Non-pigmented ciliary epithelial cell (primary cell): ENCODE measurements around the gene PACRG.

Source experiments
- DNase-seq: peaks from one replicate; pipeline ENCODE4 v3.0.0-alpha.2; 2010; ENCODE audit warnings: low read depth

PACRG gene

GRCh38 chr6:162710419-162710818, 17.4 kb upstream of the PACRG start:
- DNase-seq, result no peak

GRCh38 chr6:162710936-162711335, 16.8 kb upstream of the PACRG start:
- DNase-seq, result no peak

- no peak for DNase-seq
Observed at GRCh38 chr6:162711376-162711775, 16.4 kb upstream of the PACRG start.

GRCh38 chr6:162712694-162713093, 15.1 kb upstream of the PACRG start:
- DNase-seq, result no peak

DNA sequence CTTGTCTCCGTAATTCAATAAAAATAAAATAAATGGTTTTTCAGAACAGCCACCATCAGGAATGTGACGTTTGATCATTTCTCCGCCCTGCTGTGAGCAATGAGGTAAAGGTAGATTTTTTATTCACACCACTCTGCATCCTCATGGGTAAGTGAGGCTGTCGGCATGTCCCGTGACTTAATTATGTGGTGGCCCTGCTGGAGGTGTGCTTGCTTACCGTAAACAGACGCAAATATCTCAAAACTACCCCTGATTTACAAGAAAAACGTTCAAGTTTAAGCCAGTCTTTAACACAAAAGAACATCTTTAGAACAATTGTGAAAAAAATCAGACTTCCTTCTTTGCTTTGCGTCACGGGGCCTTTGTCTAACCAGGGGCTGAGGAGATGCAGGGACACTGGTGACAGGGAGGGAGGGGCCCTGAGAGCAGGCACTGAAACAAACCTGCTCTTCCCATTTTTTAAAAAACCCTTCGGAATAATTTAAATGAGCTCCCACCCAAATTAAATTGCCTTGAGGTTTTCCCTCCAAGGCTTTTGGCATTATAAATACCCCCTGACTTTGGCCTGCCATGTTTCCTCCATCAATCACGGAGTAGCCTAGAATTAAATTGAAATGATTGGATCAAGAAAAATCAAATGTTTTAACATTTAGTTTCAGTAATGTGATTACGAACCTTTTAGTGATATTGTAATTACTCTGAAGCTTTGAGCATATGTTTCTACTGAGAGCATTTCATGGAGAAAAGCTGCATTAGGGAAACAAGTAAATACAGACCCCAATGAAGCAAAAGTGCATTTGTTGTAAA, 13.6 kb upstream of the PACRG start:
- DNase-seq, result no peak

DNA sequence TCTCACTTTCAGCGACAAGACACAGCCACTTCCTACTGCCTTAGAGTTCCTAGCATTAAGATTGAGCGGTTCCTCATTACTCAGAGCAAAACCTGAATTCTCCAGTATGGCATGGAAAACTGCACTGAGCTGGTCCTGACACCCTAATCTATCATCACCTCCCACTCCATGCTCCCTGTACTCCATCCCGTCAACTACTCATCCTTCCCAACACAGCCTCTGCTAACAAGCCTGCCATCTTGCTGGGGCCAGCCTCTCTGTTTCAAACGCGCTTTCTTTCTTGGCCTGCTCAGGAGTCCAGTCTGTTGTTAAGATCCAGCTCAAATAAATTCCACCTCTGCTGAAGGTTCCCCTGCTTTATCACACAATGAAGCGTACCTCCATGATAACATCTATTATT, 12.2 kb upstream of the PACRG start:
- no peak for DNase-seq

DNA sequence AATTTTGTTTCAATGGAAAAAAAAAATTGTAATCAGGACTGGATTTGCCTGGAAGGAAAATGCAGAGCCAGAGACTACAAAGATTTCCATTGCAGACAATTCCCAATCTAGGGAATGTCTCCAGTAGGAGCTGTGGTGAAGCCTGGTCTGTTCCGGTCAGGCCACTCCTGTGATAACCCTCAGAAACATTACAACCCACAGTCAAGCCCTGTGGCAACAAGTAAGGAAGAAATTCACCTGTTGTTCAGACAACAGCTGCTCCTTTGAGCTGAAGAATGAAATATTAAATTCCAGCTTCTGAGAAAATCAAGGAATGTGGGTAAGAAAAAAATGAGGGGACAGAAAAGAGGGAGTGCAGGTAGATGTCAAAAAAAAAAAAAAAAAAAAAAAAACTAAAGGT, 8.2 kb upstream of the PACRG start:
- DNase-seq, result no peak

- DNase-seq, result no peak
Observed at GRCh38 chr6:162721404-162721687, 6.4 kb upstream of the PACRG start.

DNA sequence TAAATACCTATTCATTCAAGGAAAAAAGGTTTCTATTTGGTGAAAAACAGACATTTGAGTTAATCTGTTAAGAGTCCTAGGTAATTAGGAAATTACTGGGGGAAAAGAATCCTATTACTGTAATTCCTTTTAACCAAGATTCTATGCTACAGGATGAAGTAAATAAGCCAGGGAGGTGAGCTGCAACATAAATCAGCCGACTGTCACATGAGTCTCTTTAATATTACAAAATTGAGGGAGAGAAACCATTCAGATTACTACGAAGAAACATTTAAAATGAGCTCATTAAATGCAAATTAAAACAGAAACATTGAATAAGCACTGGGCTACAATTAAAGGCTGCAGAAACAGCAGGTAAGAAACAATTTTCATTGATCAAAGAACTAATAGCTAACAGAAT, 5.5 kb upstream of the PACRG start:
- no peak for DNase-seq

- DNase-seq, result no peak
Observed at GRCh38 chr6:162722633-162723032, 5.1 kb upstream of the PACRG start.

DNA sequence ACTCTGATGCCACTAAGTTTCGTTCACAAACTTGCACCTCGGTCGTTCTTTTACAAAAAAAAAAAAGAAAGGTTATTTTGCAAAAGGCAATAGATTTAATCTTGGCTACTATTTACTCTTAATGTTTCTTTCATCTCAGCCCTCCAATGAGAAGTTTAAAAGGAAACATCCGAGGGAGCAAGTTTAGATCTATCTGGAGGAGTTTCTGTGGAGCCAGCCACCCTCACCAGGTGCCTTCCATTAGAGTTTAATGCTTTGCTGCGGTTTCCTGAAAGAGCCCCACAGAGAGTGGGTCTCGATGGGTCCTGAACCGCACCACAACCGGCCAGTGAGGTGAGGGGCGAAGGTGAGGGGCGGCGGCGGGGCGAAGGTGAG, 840 bp upstream of the PACRG start:
- DNase-seq, result no peak

DNA sequence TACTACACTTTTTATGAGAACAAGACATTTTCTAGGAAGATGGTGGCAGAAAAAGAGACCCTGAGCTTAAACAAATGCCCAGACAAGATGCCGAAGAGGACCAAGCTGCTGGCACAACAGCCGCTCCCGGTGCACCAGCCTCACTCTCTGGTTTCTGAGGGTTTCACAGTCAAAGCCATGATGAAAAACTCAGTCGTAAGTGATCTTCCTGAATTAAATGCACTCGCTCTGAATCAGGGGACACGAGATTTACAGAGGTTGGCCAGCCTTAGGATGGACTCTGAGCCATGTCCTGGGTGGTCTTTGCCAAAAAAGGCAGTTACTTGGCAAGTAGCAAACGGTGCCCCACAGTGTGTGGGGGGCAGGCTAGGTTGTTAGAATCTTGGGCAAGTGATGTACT, 423 bp downstream of the PACRG start:
- DNase-seq, result no peak

DNA sequence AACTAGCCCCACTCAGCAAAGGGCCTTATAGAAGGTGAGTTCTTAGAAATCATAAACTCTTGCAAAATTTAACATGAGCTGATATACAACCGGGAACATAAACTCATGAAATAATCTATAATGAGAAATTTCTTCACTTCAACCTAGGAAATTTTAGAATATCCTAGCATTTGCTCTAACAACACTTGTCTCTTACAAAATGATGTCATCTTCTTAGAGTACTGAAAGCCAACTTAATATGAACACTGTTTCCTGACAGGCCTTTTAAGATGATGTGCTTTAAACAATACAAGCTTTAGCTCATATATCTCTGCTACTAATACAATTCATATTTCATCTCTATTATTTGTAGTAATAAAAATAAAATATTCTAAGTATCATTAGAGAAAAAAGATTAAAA, 932 bp downstream of the PACRG start:
- no peak for DNase-seq

GRCh38 chr6:162730502-162730901, 2.7 kb downstream of the PACRG start:
- no peak for DNase-seq

GRCh38 chr6:162733489-162733888, 5.7 kb downstream of the PACRG start:
- no peak for DNase-seq

- DNase-seq, result no peak
Observed at GRCh38 chr6:162736961-162737360, 9.2 kb downstream of the PACRG start.

DNA sequence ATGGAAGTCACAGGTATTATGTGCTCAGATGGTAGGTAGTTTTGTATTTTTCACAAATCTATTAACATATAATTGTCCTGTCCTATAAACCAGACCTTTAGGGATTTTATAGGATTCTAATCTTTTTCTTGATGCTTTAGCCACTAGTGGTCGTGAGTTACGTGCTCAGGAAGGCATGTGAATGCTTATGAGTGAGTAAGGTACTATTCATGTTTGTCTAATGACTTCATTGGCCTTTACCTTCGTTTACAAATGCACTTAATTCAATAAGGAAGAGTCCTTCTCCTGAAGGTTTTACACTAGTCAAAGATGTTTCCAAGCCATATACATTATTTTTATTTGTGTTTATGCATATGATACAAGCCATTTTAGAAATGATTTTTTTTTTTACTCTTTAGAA, 23.0 kb downstream of the PACRG start:
- peak; percentile 49 for DNase-seq

- DNase-seq, result no peak
Observed at GRCh38 chr6:162751211-162751859, 23.6 kb downstream of the PACRG start.

- DNase-seq, result no peak
Observed at GRCh38 chr6:162753775-162754174, 26.0 kb downstream of the PACRG start.

GRCh38 chr6:162770136-162770535, 42.4 kb downstream of the PACRG start:
- DNase-seq, result no peak

GRCh38 chr6:162770955-162771354, 43.2 kb downstream of the PACRG start:
- DNase-seq, result no peak

- no peak for DNase-seq
Observed at GRCh38 chr6:162772466-162772865, 44.7 kb downstream of the PACRG start.

- DNase-seq, result no peak
Observed at GRCh38 chr6:162773996-162774395, 46.2 kb downstream of the PACRG start.

DNA sequence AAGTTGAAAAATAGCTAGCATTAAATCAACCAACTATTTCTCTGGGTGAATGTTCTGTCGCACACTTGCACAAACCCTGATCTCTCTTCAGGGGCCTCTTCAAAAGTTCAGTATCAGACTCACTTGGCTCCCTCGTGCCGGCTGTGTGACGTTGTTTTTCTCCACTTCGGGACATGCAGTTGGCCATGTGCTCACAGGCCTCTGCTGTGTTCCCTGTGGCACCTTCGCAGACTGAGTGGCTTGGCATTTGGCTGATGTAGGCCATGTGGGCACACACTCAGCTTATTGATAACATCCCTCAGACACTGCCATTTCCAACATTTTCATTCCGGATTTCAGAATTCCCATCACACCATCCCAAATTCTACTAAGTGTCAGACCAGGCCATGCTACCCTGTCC, 49.3 kb downstream of the PACRG start:
- no peak for DNase-seq
